Measurements from ENCODE around the gene MTHFR. TPM values are rescaled to one million over a fixed set of nuclear protein-coding genes. Genes with fewer than 3 reads are reported as not detected.
A peak's percentile ranks its signal among the peaks of the same experiment; 100 is the strongest.

MTHFR gene
- total RNA-seq, 4 donors from 2014 or later, result 10.2 to 24.7 (median 18.1) TPM

DNA sequence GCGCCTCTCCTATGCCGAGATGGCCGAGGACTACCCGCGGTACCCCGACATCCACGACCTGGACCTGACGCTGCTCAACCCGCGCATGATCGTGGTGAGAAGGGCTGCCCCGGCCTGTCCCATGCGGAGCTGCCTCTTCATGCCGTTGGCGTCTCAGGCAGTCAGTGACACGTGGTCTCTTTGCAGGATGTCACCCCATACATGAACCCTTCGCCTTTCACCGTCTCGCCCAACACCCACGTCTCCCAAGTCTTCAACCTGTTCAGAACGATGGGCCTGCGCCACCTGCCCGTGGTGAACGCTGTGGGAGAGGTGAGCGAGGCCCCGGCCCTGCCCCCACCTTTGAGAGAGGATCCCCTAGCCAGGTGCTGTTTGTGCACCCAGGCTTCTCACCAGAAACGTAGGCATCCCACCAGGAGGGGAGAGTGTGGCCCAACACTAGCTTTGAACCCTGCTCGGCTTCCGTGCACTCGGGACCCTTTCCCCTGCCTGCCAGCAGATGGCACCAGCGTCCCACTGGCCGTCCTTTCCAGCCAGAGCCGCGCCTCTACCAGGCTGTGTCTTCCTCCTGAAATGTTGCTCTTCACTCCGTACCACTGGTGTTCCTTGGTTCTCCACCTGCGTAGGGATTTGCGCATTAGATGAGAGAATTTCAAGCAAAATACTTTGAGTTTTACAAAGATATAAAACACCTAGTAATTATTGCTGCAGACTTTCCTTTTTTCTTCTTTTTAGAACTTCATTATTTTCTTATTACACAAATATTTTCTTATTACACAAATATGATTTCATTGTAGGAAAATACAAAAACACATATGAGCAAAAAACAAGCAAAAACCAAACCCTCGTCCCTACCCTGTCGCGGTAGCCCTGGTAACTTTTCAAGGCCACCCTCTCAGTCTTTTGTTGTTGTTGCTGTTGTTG lies 32.8 kb upstream of the MTHFR start:
- Histone ChIP-seq H3K36me3 (peaks cover 0 to 97% of the 10 kb centered on the region in 2 donors), H3K4me1 (no peaks in the 10 kb centered on the region)
- intact Hi-C loops (cut with DNase I; ENCODE audit: low total_unique reads), result loop anchor here (1.0 to 2.0 kb wide), 3 partner anchors 56 to 192 kb away; no protein-coding TSS in a partner anchor

DNA sequence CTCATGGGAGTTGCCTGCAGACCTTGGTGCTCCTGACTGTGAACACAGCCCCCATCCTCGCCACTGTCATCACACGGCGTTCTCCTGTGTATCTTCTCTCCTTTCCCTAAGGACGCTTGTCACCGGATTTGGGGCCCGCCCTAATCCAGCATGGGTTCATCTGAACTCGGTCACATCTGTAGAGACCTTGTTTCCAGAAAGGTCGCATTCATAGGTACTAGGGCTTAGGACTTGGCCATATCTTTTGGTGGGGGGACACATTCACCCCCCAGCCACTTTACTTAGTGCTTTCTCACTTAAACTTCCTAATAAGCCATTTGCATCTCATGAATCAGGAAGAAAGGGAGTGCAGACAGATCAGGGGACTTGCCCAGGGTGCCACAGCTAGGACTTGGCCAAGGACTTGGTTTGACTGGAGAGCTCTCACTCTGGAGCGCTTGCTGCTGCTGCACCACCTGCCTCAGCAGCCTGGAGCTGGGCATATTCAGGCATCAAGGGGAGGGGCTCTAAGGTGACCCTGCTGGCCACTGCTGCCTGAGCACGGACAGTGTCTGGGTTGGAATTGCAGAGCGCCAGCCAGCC lies 32.1 kb upstream of the MTHFR start:
- TF ChIP-seq POLR2A (IDR thresholded peaks at IDR 0.05), result no peak
- TF ChIP-seq, protein P1, sequence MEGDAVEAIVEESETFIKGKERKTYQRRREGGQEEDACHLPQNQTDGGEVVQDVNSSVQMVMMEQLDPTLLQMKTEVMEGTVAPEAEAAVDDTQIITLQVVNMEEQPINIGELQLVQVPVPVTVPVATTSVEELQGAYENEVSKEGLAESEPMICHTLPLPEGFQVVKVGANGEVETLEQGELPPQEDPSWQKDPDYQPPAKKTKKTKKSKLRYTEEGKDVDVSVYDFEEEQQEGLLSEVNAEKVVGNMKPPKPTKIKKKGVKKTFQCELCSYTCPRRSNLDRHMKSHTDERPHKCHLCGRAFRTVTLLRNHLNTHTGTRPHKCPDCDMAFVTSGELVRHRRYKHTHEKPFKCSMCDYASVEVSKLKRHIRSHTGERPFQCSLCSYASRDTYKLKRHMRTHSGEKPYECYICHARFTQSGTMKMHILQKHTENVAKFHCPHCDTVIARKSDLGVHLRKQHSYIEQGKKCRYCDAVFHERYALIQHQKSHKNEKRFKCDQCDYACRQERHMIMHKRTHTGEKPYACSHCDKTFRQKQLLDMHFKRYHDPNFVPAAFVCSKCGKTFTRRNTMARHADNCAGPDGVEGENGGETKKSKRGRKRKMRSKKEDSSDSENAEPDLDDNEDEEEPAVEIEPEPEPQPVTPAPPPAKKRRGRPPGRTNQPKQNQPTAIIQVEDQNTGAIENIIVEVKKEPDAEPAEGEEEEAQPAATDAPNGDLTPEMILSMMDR (IDR thresholded peaks at IDR 0.05 in 4 of 5, conservative IDR thresholded peaks at IDR 0.05 in 1 of 5), result no peak
- no peak for DNase-seq
- Histone ChIP-seq H3K9me3 (no peaks in the 10 kb centered on the region), H3K27ac (no peak overlapping the region), H3K4me3 (no peak overlapping the region), H3K27me3 (no peaks in the 10 kb centered on the region), H3K4me1 (no peaks in the 10 kb centered on the region), H3K36me3 (peaks cover 0 to 98% of the 10 kb centered on the region in 2 donors)
- in situ Hi-C loops (cut with MboI; ENCODE audit: low sequenced_read_pairs in 4 of 4) (loop anchor here (10.0 to 25.0 kb wide), 3 partner anchors 124 to 374 kb away; no protein-coding TSS in a partner anchor), intact Hi-C loops (cut with DNase I; ENCODE audit: low total_unique reads) (loop anchor here (1.0 to 2.0 kb wide), 3 partner anchors 56 to 193 kb away; no protein-coding TSS in a partner anchor)
- no peak for ATAC-seq

More for the DNA sequence above, 32.8 kb upstream of the MTHFR start:
- peak; percentile 45 to 62 for DNase-seq
- TF ChIP-seq, protein P1 (IDR thresholded peaks at IDR 0.05 in 4 of 5, conservative IDR thresholded peaks at IDR 0.05 in 1 of 5), result peak; percentile 93 to 99 (median 98)
- TF ChIP-seq POLR2A (IDR thresholded peaks at IDR 0.05), result no peak
- peak; percentile 66 to 87 for ATAC-seq
- no peak overlapping the region for H3K4me3 ChIP-seq
- H3K27me3 ChIP-seq, result no peaks in the 10 kb centered on the region
- H3K27ac ChIP-seq, result no peak overlapping the region
- no peaks in the 10 kb centered on the region for H3K9me3 ChIP-seq
- in situ Hi-C loops (cut with MboI; ENCODE audit: low sequenced_read_pairs in 4 of 4), result loop anchor here (10.0 to 25.0 kb wide), 3 partner anchors 124 to 374 kb away; no protein-coding TSS in a partner anchor

DNA sequence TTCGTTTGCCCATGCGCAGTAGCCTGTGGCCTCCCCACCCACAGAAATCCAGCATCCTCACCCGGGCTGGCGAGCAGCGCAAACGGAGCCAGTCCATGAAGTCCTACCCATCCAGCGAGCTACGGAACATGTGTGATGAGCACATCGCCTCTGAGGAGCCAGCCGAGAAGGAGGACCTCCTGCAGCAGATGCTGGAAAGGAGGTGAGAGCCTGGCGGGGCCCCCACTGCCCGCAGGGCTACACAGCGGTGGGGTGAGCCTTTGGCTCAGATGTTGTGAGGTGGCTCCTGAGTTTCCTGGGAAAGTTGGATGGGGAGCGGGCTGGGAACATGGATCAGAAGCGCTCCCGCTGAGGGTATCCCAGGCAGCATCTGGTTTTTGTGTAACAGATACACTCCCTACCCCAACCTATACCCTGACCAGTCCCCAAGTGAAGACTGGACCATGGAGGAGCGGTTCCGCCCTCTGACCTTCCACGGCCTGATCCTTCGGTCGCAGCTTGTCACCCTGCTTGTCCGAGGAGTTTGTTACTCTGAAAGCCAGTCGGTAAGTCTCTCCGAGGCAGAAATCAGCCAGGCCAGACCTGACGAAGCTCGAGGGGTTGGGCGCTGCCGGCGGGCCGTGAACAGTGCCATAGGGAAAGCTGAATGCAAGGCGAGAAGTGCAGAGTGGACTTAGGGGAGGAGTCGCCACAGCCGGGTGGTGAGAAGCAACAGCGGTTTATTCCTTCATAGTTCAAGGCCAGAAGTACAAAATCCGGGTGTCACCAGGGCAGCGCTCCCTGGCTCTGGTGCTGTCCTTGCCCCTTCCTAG lies 31.4 kb upstream of the MTHFR start:
- no peaks in the 10 kb centered on the region for H3K27me3 ChIP-seq
- TF ChIP-seq POLR2A (IDR thresholded peaks at IDR 0.05), result no peak
- TF ChIP-seq, protein P1 (IDR thresholded peaks at IDR 0.05 in 4 of 5, conservative IDR thresholded peaks at IDR 0.05 in 1 of 5), result no peak
- no peak for ATAC-seq
- H3K4me3 ChIP-seq, result no peak overlapping the region
- in situ Hi-C loops (cut with MboI; ENCODE audit: low sequenced_read_pairs in 4 of 4), result loop anchor here (10.0 to 25.0 kb wide), 3 partner anchors 125 to 375 kb away; no protein-coding TSS in a partner anchor
- intact Hi-C loops (cut with DNase I; ENCODE audit: low total_unique reads), result no loop called here
- H3K4me1 ChIP-seq, result no peaks in the 10 kb centered on the region
- DNase-seq, result no peak
- no peaks in the 10 kb centered on the region for H3K9me3 ChIP-seq
- H3K36me3 ChIP-seq, result peaks cover 0 to 98% of the 10 kb centered on the region in 2 donors
- no peak overlapping the region for H3K27ac ChIP-seq

DNA sequence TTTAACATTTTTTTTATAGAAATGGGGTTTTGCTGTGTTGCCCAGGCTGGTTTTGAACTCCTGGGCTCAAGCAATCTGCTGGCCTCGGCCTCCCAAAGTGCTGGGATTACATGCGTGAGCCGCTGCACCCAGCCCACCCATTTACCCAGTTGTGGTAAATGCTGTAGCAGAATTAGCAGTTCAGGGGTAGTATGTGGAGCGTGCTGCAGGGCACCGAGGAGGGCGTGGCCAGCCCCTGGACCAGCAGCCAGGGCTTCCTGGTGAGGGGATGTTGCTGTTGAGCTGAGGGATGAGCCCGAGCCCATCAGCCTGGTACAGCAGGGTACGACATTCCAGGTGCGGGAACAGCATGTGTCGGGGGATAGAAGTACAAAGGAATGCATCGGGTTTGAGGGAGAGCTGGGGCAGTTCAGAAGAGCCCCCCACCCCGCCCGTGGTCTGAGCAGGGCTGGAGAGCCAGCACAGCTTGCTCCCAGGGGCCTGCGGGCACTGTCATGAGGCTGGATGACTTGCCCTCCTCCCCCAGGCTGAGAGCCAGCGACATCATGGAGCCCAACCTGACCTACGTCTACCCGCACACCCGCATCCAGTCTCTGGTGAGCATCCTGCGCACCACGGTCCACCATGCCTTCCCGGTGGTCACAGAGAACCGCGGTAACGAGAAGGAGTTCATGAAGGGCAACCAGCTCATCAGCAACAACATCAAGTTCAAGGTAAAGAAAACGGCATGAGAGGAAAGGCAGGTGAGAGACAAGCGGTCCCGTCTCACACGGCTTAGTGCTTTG lies 29.9 kb upstream of the MTHFR start:
- Histone ChIP-seq H3K4me3 (no peak overlapping the region), H3K27ac (no peak overlapping the region), H3K27me3 (no peaks in the 10 kb centered on the region), H3K9me3 (no peaks in the 10 kb centered on the region), H3K36me3 (peaks cover 0 to 98% of the 10 kb centered on the region in 2 donors), H3K4me1 (no peaks in the 10 kb centered on the region)
- ATAC-seq (no peak), DNase-seq (no peak)
- intact Hi-C loops (cut with DNase I; ENCODE audit: low total_unique reads) (no loop called here), in situ Hi-C loops (cut with MboI; ENCODE audit: low sequenced_read_pairs in 4 of 4) (loop anchor here (10.0 to 25.0 kb wide), 3 partner anchors 127 to 377 kb away; no protein-coding TSS in a partner anchor)
- TF ChIP-seq, protein P1 (IDR thresholded peaks at IDR 0.05 in 4 of 5, conservative IDR thresholded peaks at IDR 0.05 in 1 of 5), result no peak
- no peak for TF ChIP-seq POLR2A (IDR thresholded peaks at IDR 0.05)

All from gastrocnemius medialis (tissue), 4 donors.